Right atrium auricular region (tissue), 2 donors: Measurements from ENCODE around the gene MTRF1. TPM values are rescaled to one million over a fixed set of nuclear protein-coding genes. Genes with fewer than 3 reads are reported as not detected.

ENCODE experiments used
- DNase-seq: peaks from one replicate; pipeline ENCODE4 v3.0.0-alpha.2; 2019; ENCODE audit warnings: low spot score
- H3K27ac ChIP-seq, 2 donors: fragments of 200-600 bp; sonication (generic); 1 replicate in 1 of 2; 2 replicates in 1 of 2; pipeline ENCODE4 v1.5.1; 2016 to 2019
- H3K27me3 ChIP-seq, 2 donors: fragments of 200-600 bp; sonication (generic); one replicate each; pipeline versions ENCODE4 v1.5.1 to v1.6.0; 2017 to 2019
- H3K36me3 ChIP-seq: fragments of 200-600 bp; sonication (generic); one replicate; pipeline ENCODE4 v1.5.1; 2016
- H3K4me1 ChIP-seq, 2 donors: fragments of 200-600 bp; sonication (generic); one replicate each; pipeline versions ENCODE4 v1.5.1 to v1.6.0; 2017 to 2019
- H3K4me3 ChIP-seq, 2 donors: fragments of 200-600 bp; sonication (generic); 1 replicate in 1 of 2; 2 replicates in 1 of 2; pipeline ENCODE4 v1.5.1; 2017 to 2019; ENCODE audit warnings: mild to moderate bottlenecking in 1 of 2, moderate library complexity in 1 of 2
- H3K9me3 ChIP-seq, 2 donors: fragments of 200-600 bp; sonication (generic); one replicate each; pipeline ENCODE4 v1.5.1; 2019
- total RNA-seq, 2 donors: library from RNA; depleted of rRNA; stranded (reverse); fragments of >200 nt; gene quantifications; one replicate each; pipeline ENCODE4 v1.1.0, GENCODE V29; 2016
- TF ChIP-seq, protein P1 (sequence below), 2 donors: fragments of 200-600 bp; sonication (generic); IDR thresholded peaks; one replicate each; pipeline ENCODE4 v1.5.1; 2019; ENCODE audit warnings: antibody characterized with exemption in 2 of 2

MTRF1 gene
- total RNA-seq, 2 donors from 2014 or later, result 9.3 to 11.5 TPM

DNA sequence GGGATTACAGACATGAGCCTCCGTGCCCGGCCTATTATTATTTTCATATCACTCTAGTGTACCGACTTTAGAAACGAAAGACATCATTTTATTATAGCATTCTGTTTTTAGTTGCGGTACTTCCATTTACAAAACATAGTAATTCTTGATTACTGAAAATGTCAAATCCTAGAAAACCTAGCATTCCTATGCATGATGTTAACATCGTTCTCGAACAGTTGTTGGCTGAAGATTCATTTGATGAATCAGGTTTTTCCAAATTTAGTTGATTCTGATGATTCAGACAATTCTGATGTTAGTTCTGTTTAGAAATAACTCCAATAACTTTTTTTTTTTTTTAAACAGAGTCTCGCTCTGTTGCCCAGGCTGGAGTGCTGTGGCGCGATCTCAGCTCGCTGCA lies 11.5 kb upstream of the MTRF1 start:
- Histone ChIP-seq H3K27ac (no peak overlapping the region), H3K9me3 (no peaks in the 10 kb centered on the region), H3K27me3 (no peaks in the 10 kb centered on the region), H3K4me3 (no peak overlapping the region), H3K36me3 (no peaks in the 10 kb centered on the region), H3K4me1 (no peaks in the 10 kb centered on the region)
- no peak for DNase-seq
- TF ChIP-seq, protein P1, sequence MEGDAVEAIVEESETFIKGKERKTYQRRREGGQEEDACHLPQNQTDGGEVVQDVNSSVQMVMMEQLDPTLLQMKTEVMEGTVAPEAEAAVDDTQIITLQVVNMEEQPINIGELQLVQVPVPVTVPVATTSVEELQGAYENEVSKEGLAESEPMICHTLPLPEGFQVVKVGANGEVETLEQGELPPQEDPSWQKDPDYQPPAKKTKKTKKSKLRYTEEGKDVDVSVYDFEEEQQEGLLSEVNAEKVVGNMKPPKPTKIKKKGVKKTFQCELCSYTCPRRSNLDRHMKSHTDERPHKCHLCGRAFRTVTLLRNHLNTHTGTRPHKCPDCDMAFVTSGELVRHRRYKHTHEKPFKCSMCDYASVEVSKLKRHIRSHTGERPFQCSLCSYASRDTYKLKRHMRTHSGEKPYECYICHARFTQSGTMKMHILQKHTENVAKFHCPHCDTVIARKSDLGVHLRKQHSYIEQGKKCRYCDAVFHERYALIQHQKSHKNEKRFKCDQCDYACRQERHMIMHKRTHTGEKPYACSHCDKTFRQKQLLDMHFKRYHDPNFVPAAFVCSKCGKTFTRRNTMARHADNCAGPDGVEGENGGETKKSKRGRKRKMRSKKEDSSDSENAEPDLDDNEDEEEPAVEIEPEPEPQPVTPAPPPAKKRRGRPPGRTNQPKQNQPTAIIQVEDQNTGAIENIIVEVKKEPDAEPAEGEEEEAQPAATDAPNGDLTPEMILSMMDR (IDR thresholded peaks at IDR 0.05), result no peak

- no peak overlapping the region for H3K4me3 ChIP-seq
- no peaks in the 10 kb centered on the region for H3K4me1 ChIP-seq
- peaks cover 0 to 3% of the 10 kb centered on the region in 2 donors for H3K9me3 ChIP-seq
- TF ChIP-seq, protein P1 (IDR thresholded peaks at IDR 0.05), result no peak
- H3K27me3 ChIP-seq, result no peaks in the 10 kb centered on the region
- no peak for DNase-seq
- no peak overlapping the region for H3K27ac ChIP-seq
- no peaks in the 10 kb centered on the region for H3K36me3 ChIP-seq
Observed at GRCh38 chr13:41273831-41274441, 10.6 kb upstream of the MTRF1 start.

GRCh38 chr13:41271456-41272285 lies 8.3 kb upstream of the MTRF1 start:
- no peak for DNase-seq
- H3K36me3 ChIP-seq, result no peaks in the 10 kb centered on the region
- no peak overlapping the region for H3K4me3 ChIP-seq
- H3K4me1 ChIP-seq, result no peaks in the 10 kb centered on the region
- H3K27me3 ChIP-seq, result no peaks in the 10 kb centered on the region
- TF ChIP-seq, protein P1 (IDR thresholded peaks at IDR 0.05), result no peak
- H3K27ac ChIP-seq, result no peak overlapping the region
- peaks cover 0 to 14% of the 10 kb centered on the region in 2 donors for H3K9me3 ChIP-seq

DNA sequence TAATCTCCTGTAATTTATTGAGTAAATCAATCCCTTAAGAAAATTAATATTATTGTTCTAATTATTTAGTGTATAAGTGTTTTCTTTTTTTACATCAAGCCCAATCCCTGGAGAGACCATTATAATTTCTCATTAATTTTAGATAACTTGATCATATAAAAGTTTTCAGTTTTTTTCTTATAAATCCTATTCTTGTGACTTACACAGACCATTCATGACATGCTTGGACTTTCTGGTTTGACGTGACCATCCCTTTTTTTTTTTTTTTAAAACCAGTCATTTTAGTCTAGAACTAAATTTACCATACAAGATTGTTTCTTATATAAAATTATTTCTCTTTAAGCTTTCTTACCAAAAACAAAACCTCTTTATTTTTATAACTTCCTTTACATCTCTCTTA lies 5.4 kb upstream of the MTRF1 start:
- TF ChIP-seq, protein P1 (IDR thresholded peaks at IDR 0.05), result no peak
- H3K9me3 ChIP-seq, result peaks cover 0 to 14% of the 10 kb centered on the region in 2 donors
- DNase-seq, result no peak
- H3K4me3 ChIP-seq, result no peak overlapping the region
- H3K27me3 ChIP-seq, result no peaks in the 10 kb centered on the region
- H3K4me1 ChIP-seq, result no peaks in the 10 kb centered on the region
- no peaks in the 10 kb centered on the region for H3K36me3 ChIP-seq
- no peak overlapping the region for H3K27ac ChIP-seq

GRCh38 chr13:41267106-41267505 lies 3.7 kb upstream of the MTRF1 start:
- H3K36me3 ChIP-seq, result no peaks in the 10 kb centered on the region
- H3K27ac ChIP-seq, result no peak overlapping the region
- peaks cover 0 to 6% of the 10 kb centered on the region in 2 donors for H3K4me1 ChIP-seq
- H3K27me3 ChIP-seq, result no peaks in the 10 kb centered on the region
- TF ChIP-seq, protein P1 (IDR thresholded peaks at IDR 0.05), result no peak
- H3K4me3 ChIP-seq, result no peak overlapping the region
- DNase-seq, result no peak
- peaks cover 0 to 14% of the 10 kb centered on the region in 2 donors for H3K9me3 ChIP-seq
